ENCODE results near the gene CHCHD4. TPM values are rescaled to one million over a fixed set of nuclear protein-coding genes. Genes with fewer than 3 reads are reported as not detected.
A peak's percentile ranks its signal among the peaks of the same experiment; 100 is the strongest.

The CHCHD4 gene
- total and polyA plus RNA-seq, 2 of the 13 experiments (the other 11 are each of a cell fraction or from before 2014, with no cell fraction given) = 15.8 to 24.1 TPM

GRCh38 chr3:14144423-14145075, 19.9 kb upstream of the CHCHD4 start:
- FAIRE-seq (peak; percentile 57), DNase-seq (ENCODE audit: low spot score) (peak; percentile 96), ATAC-seq (peak; percentile 71)
- BruUV-seq (replicated peaks) = no TSS peak
- in situ Hi-C loops (cut with HindIII; ENCODE audit: extremely low pct_ligation_motif_present, low pct_unique_long_range_greater_than_20kb) = no loop called here
- Histone ChIP-seq H3K36me3 (replicated peaks in 1 of 2; ENCODE audit: control insufficient read depth in 1 of 2, insufficient read depth in 2 of 2, low read length in 2 of 2) (peaks cover 15 to 54% of the 10 kb centered on the region in 2 experiments; a peak in 4 of 5 replicates), H3K79me2 (ENCODE audit: insufficient read depth, low read length) (no peaks in the 10 kb centered on the region), H3K27ac (ENCODE audit: extremely low read length, insufficient read depth, low read length) (peak overlapping the region; percentile 96), H3K27me3 (ENCODE audit: control insufficient read depth in 1 of 2, insufficient read depth in 2 of 2, low read length in 2 of 2) (no peaks in the 10 kb centered on the region), H4K20me1 (ENCODE audit: insufficient read depth, low read length) (no peaks in the 10 kb centered on the region; the same call in 1 of the 2 replicates), H3K4me1 (ENCODE audit: insufficient read depth, low read length) (peaks cover 20% of the 10 kb centered on the region), H3K4me3 (replicated peaks in 1 of 3; ENCODE audit: insufficient read depth in 1 of 3, low read depth in 2 of 3, low read length in 3 of 3) (peak overlapping the region in 1 of 3 experiments; percentile 11; a peak in 1 of 6 replicates), H2AFZ (ENCODE audit: low read length) (no peak overlapping the region), H3K9me3 (ENCODE audit: low read length) (no peaks in the 10 kb centered on the region), H3K9ac (ENCODE audit: insufficient read depth, low read depth, low read length) (peak overlapping the region; percentile 78), H3K4me2 (ENCODE audit: low read depth, low read length) (peak overlapping the region; percentile 56)
- intact Hi-C loops (cut with micrococcal nuclease; ENCODE audit: unreplicated experiment) = no loop called here
- POLR2A ChIA-PET = interaction anchor here (0.6 to 4.4 kb wide), 5 partner anchors 10 to 34 kb away, joined by 3 to 30 read pairs (median 3); partner anchors contain the start of genes CHCHD4, LSM3, TMEM43 and XPC
- CTCF ChIA-PET (ENCODE audit: low intra/inter-chr PET ratio, low total read pairs) = interaction anchor here (1.7 kb wide), 1 partner anchor 248 kb away, joined by 3 read pairs; no protein-coding TSS in a partner anchor
- WGBS (ENCODE audit: low lambda C conversion rate) = 42% methylated on average over 7 of the region's 7 CpGs
- TF ChIP-seq ZZZ3 (CRISPR knock-in tag; IDR thresholded peaks at IDR 0.05; ENCODE audit: borderline replicate concordance) (no peak), IRX3 (CRISPR knock-in tag; IDR thresholded peaks at IDR 0.05; ENCODE audit: borderline replicate concordance, low read depth) (no peak), RXRB (CRISPR knock-in tag; IDR thresholded peaks at IDR 0.05; ENCODE audit: borderline replicate concordance) (peak; percentile 26; the same call in 1 of the 2 replicates), MLX (CRISPR knock-in tag; IDR thresholded peaks at IDR 0.05) (no peak), ARID4A (CRISPR knock-in tag; IDR thresholded peaks at IDR 0.05; ENCODE audit: borderline replicate concordance) (no peak), FOXM1 (CRISPR knock-in tag; IDR thresholded peaks at IDR 0.05) (no peak), NFATC3 (CRISPR knock-in tag; IDR thresholded peaks at IDR 0.05) (no peak), NCOA5 (CRISPR knock-in tag; IDR thresholded peaks at IDR 0.05) (no peak), ZNF747 (CRISPR knock-in tag; IDR thresholded peaks at IDR 0.05; ENCODE audit: borderline replicate concordance) (no peak), AKNA (CRISPR knock-in tag; IDR thresholded peaks at IDR 0.05; ENCODE audit: borderline replicate concordance) (no peak), ZNF629 (CRISPR knock-in tag; conservative IDR thresholded peaks at IDR 0.05) (no peak), ZNF781 (CRISPR knock-in tag; IDR thresholded peaks at IDR 0.05; ENCODE audit: borderline replicate concordance, not compliant biosample characterization) (no peak), RBM22 (optimal IDR thresholded peaks at IDR 0.05; ENCODE audit: low read length) (peak; percentile 43), SRSF4 (IDR thresholded peaks at IDR 0.05; ENCODE audit: low read depth, low read length, poor library complexity, severe bottlenecking) (no peak)
